AG09309 (cell line): ENCODE measurements around the gene ZDHHC9.
"Not testable (repeated sequence)": the region's sequence is repeated elsewhere in the genome, so short reads cannot be mapped to it uniquely, and the experiment has no call there.

Experiments
- DNase-seq: peaks from one replicate; pipeline ENCODE4 v3.0.0-alpha.2; 2010; ENCODE audit warnings: low read depth
- H3K4me3 ChIP-seq: 2 replicates; pipeline ENCODE4 v1.5.1; 2011; ENCODE audit warnings: mild to moderate bottlenecking, low read depth, low read length, moderate library complexity; ENCODE audit not compliant: control insufficient read depth
- TF ChIP-seq, protein P1 (sequence below): IDR thresholded peaks from 2 replicates; pipeline ENCODE4 v1.5.1; 2011; ENCODE audit warnings: mild to moderate bottlenecking, low read depth, low read length, inconsistent platforms; ENCODE audit not compliant: insufficient read depth, control insufficient read depth; ENCODE audit errors: missing control alignments

The ZDHHC9 gene

DNA sequence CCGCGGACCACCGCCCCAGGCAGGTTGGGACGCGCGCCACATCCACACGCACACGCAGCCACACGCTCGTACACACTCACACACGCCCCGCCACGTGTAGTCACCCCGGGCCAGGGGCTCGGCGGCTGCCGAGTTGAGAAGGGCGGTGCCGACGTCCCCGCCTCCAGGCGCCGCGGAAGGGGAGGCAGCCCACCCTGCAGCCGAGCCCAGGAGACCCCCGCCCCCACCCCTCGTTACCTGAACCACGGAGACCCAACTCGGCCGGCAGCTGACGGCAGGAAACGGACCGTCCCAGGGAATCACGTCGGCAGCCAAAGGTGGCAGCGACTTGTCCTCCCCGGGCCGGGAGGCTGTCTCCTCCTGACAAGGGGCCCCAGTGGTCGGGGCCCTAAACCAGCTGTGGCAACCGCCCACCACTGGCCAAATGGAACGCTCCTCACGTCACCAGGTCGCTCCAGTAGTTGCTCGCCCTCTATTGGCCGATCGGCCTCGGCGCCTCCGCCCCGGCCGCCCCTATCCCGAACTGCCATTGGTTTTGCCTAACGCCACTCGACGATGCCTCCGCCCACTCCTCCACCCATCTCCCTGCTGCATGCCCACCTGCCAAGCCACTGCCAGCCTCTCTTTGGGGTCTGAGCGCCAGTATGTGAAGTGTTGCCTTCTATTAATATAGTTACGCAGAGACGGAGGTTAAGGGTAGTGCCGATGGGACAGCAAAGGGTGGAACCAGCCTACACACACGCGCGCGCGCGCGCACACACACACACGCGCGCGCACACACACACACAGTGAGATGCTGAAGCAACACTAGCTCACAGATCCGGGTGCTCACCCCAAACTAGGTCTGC, at the start of gene ZDHHC9:
Gene ZDHHC9 (minus strand): TSS at position 428 of the 848 bp plus-strand sequence. CDS start 1,941 bp downstream, outside the sequence.
- TF ChIP-seq, protein P1, sequence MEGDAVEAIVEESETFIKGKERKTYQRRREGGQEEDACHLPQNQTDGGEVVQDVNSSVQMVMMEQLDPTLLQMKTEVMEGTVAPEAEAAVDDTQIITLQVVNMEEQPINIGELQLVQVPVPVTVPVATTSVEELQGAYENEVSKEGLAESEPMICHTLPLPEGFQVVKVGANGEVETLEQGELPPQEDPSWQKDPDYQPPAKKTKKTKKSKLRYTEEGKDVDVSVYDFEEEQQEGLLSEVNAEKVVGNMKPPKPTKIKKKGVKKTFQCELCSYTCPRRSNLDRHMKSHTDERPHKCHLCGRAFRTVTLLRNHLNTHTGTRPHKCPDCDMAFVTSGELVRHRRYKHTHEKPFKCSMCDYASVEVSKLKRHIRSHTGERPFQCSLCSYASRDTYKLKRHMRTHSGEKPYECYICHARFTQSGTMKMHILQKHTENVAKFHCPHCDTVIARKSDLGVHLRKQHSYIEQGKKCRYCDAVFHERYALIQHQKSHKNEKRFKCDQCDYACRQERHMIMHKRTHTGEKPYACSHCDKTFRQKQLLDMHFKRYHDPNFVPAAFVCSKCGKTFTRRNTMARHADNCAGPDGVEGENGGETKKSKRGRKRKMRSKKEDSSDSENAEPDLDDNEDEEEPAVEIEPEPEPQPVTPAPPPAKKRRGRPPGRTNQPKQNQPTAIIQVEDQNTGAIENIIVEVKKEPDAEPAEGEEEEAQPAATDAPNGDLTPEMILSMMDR: no peak
- peak within 1 kb of the TSS; percentile 85 for H3K4me3 ChIP-seq
- DNase-seq: peak; percentile 54

DNA sequence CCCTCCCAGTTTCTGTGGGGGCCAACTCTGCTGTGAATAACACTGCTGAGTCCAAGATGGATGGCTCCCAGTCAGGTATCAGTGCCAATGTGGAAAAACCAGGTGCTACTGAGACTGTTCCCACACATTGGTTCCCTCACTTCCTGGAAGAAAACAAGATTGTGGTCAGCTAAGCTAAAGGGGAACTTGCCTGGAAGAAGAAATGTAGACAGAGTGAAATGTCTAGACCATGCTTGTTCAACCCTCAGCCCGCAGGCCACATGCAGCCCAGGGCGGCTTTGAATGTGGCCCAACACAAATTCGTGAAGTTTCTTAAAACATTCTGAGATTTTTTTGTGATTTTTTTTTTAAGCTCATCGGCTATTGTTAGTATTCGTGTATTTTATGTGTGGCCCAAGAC, 33.7 kb upstream of the ZDHHC9 start:
- no peak for DNase-seq
- H3K4me3 ChIP-seq: no peak overlapping the region
- TF ChIP-seq, protein P1: no peak

DNA sequence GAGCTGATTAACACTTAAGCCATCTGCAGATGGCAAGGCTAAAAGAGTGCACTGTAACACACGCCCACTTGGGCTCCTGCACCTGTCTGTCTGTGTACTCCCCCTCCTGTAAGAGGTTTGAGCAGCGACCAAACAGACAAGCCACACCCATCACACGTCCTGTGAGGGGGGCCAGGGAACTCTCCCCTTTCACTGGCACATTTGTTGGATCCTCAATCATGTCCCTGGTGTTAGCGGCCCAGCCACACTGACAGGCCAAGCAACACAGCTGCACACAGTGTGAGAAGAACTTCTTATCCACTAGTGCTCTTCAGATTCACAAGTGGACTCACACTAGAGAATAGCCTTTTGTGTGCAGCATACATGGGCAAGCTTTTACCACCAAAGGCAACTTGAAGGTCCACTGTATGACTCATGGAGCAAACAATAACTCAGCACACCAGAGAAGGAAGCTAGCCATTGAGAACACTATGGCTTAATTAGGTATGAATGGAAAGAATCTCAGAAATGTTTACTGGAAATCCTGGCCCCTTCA, 33.2 kb upstream of the ZDHHC9 start:
- DNase-seq: no peak
- H3K4me3 ChIP-seq: no peak overlapping the region
- TF ChIP-seq, protein P1: no peak

DNA sequence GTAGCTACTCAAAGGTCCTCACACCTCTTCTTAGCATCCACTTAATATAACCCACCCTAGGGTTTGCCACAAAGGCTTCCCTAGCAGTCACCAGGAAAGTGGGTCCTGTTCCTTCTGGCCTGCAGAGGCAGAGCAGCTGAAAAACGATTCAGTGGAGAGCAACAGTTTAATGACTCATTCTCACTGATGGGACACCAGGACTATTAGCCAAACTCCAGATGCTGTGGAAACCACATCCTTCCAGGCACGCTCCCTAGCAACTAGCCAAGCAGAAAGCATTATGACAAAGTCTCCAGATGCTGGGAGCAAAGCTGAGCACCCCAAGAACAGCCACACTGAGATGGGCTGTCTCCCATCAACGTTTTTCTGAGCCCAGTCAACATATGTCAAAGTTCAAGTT, 32.0 kb upstream of the ZDHHC9 start:
- no peak overlapping the region for H3K4me3 ChIP-seq
- peak; percentile 43 for DNase-seq
- TF ChIP-seq, protein P1: no peak

DNA sequence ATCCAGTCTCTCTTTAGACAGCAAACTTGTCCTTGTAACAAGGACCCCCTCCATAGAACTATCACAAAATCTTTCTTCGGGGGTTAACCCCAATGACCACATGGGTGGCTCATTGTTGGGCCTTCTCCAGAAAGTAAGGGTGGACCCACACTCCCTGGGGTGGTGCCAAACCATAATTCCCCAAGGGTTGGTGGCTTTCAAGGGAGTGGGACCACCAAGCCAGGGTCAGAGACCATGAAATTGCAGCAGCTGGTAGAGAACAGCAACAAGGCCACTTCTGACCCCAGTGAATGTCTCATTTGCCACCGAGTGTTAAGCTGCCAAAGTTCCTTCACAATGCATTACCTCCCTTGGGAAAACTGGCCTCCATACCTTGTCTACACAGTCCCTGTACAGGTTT, 28.8 kb upstream of the ZDHHC9 start:
- H3K4me3 ChIP-seq: no peak overlapping the region
- TF ChIP-seq, protein P1: no peak
- DNase-seq: no peak

DNA sequence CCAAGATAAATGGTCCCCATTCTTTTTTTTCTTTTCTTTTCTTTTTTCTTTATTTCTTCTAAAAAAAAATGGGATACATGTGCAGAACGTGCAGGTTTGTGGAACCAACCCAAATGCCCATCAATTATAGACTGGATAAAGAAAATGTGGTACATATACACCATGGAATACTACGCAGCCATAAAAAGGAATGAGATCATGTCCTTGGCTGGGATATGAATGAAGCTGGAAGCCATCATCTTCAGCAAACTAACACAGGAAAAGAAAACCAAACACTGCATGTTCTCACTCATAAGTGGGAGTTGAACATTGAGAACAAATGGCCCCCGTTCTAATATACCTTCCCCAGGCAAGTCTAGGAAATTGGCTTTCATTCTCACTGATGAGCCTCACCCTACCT, 22.6 kb upstream of the ZDHHC9 start:
- DNase-seq, H3K4me3 ChIP-seq: not testable (repeated sequence)

DNA sequence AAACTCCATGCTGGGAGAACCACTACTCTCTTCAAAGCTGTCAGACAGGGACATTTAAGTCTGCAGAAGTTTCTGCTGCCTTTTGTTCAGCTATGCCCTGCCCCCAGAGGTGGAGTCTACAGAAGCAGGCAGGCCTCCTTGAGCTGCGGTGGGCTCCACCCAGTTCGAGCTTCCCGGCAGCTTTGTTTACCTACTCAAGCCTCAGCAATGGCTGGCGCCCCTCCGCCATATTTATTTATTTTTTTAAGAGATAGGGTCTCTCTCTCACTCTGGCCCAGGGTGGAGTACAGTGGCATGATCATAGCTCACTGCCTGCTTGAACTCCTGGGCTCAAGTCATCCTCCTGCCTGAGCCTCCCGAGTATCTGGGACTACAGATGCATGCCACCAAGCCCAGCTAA, 15.4 kb upstream of the ZDHHC9 start:
- DNase-seq, H3K4me3 ChIP-seq: not testable (repeated sequence)

DNA sequence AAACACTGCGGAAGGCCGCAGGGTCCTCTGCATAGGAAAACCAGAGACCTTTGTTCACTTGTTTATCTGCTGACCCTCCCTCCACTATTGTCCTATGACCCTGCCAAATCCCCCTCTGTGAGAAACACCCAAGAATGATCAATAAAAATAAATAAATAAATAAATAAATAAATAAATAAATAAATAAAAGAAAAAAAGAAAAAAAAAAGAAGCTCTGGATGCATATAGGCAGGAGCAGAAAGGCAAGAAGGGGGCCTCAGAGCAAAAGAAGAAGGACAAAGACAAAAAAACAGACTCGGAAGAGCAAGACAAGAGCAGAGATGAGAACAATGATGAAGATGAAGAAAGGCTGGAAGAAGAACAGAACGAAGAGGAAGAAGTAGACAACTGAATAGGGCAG, 8.1 kb upstream of the ZDHHC9 start:
- H3K4me3 ChIP-seq, DNase-seq: not testable (repeated sequence)
